HEK293T (cell line): ENCODE results near the gene WNK1.
A peak's percentile ranks its signal among the peaks of the same experiment; 100 is the strongest.

Source experiments
- CTCF ChIA-PET: fragments of 350-600 bp; formaldehyde crosslinking; extraction: SDS; loops from one replicate; lab custom pipeline; 2021; ENCODE audit warnings: antibody characterized with exemption, inconsistent platforms; lab: Yijun Ruan, JAX
- POLR2A ChIA-PET: fragments of 350-600 bp; formaldehyde crosslinking; extraction: SDS; loops from one replicate; lab custom pipeline; 2020; ENCODE audit warnings: antibody characterized with exemption, inconsistent platforms; lab: Yijun Ruan, JAX
- DNase-seq: peaks from one replicate; pipeline ENCODE4 v3.0.0; 2012; ENCODE audit warnings: mixed read lengths; ENCODE audit errors: extremely low spot score
- ARNT ChIP-seq: fragments of 450-650 bp; IDR thresholded peaks from 2 replicates; pipeline ENCODE4 v1.6.1; 2017; ENCODE audit warnings: mild to moderate bottlenecking
- BHLHE40 ChIP-seq: fragments of 450-650 bp; IDR thresholded peaks from 2 replicates; pipeline ENCODE4 v1.6.1; 2016; ENCODE audit warnings: mild to moderate bottlenecking, moderate library complexity, borderline replicate concordance
- CTBP1 ChIP-seq: fragments of 450-650 bp; IDR thresholded peaks from 2 replicates; pipeline ENCODE4 v1.6.1; 2016; ENCODE audit warnings: borderline replicate concordance
- ELF4 ChIP-seq: fragments of 450-650 bp; IDR thresholded peaks from 2 replicates; pipeline ENCODE4 v1.6.1; 2017; ENCODE audit warnings: antibody characterized with exemption
- FOXA1 ChIP-seq: fragments of 450-650 bp; IDR thresholded peaks from 2 replicates; pipeline ENCODE4 v1.6.1; 2016; ENCODE audit warnings: mild to moderate bottlenecking
- FOXK2 ChIP-seq: fragments of 450-650 bp; IDR thresholded peaks from 2 replicates; pipeline ENCODE4 v1.6.1; 2016; ENCODE audit warnings: mild to moderate bottlenecking
- FOXM1 ChIP-seq: fragments of 450-650 bp; IDR thresholded peaks from 2 replicates; pipeline ENCODE4 v1.6.1; 2017; ENCODE audit warnings: mild to moderate bottlenecking, borderline replicate concordance
- HDGF ChIP-seq: fragments of 450-650 bp; IDR thresholded peaks from 2 replicates; pipeline ENCODE4 v1.6.1; 2017; ENCODE audit warnings: antibody characterized with exemption, borderline replicate concordance
- L3MBTL2 ChIP-seq: fragments of 450-650 bp; conservative IDR thresholded peaks from 2 replicates; pipeline ENCODE4 v1.6.1; 2016; ENCODE audit warnings: mild to moderate bottlenecking
- LEF1 ChIP-seq: fragments of 450-650 bp; IDR thresholded peaks from 2 replicates; pipeline ENCODE4 v1.6.1; 2017; ENCODE audit warnings: mild to moderate bottlenecking, borderline replicate concordance
- NFRKB ChIP-seq: fragments of 450-650 bp; IDR thresholded peaks from 2 replicates; pipeline ENCODE4 v1.6.1; 2016; ENCODE audit warnings: mild to moderate bottlenecking, moderate library complexity
- PKNOX1 ChIP-seq: fragments of 450-650 bp; IDR thresholded peaks from 2 replicates; pipeline ENCODE4 v1.6.1; 2016
- SP1 ChIP-seq: fragments of 450-650 bp; IDR thresholded peaks from 2 replicates; pipeline ENCODE4 v1.6.1; 2017
- SUZ12 ChIP-seq: fragments of 450-650 bp; IDR thresholded peaks from 2 replicates; pipeline ENCODE4 v1.6.1; 2016; ENCODE audit warnings: mild to moderate bottlenecking
- TARDBP ChIP-seq: fragments of 450-650 bp; IDR thresholded peaks from 2 replicates; pipeline ENCODE4 v1.6.1; 2016
- ZNF384 ChIP-seq: fragments of 450-650 bp; IDR thresholded peaks from 2 replicates; pipeline ENCODE4 v1.6.1; 2016

WNK1 gene

GRCh38 chr12:777550-778047 is 25.2 kb downstream of the WNK1 start:
- POLR2A ChIA-PET, result interaction anchor here (1.2 kb wide), 2 partner anchors 23 to 26 kb away, joined by 4 to 8 read pairs; partner anchors contain the start of gene WNK1
- CTCF ChIA-PET, result no interaction called here
- TF ChIP-seq ZNF384, result no peak
- TF ChIP-seq FOXK2, result no peak
- TF ChIP-seq L3MBTL2, result no peak
- TF ChIP-seq ARNT, result no peak
- DNase-seq, result no peak

- ChIA-PET POLR2A (no interaction called here), CTCF (no interaction called here)
- TF ChIP-seq ZNF384 (no peak), TARDBP (no peak), L3MBTL2 (no peak), LEF1 (no peak), FOXK2 (no peak), ELF4 (no peak), NFRKB (no peak), FOXM1 (no peak)
- no peak for DNase-seq
Observed at GRCh38 chr12:778615-779014, 26.2 kb downstream of the WNK1 start.

GRCh38 chr12:779745-780734 is 27.7 kb downstream of the WNK1 start:
- TF ChIP-seq PKNOX1, result 0 out of 2 replicates have a peak, but pooled peaks have one; percentile 6
- no peak for TF ChIP-seq ZNF384
- TF ChIP-seq FOXM1, result no peak
- CTCF ChIA-PET, result interaction anchor here (0.8 to 1.5 kb wide), 5 partner anchors 8 to 36 kb away, joined by 3 to 6 read pairs (median 3); partner anchors contain the start of gene WNK1
- POLR2A ChIA-PET, result interaction anchor here (2.3 kb wide), 1 partner anchor 27 kb away, joined by 17 read pairs; the partner anchor contains the start of gene WNK1
- DNase-seq, result no peak

- ChIA-PET CTCF (interaction anchor here (0.7 to 1.5 kb wide), 7 partner anchors 9 to 37 kb away, joined by 3 to 6 read pairs (median 3); partner anchors contain the start of gene WNK1), POLR2A (interaction anchor here (2.3 kb wide), 1 partner anchor 28 kb away, joined by 17 read pairs; the partner anchor contains the start of gene WNK1)
- TF ChIP-seq FOXA1 (no peak), LEF1 (no peak), CTBP1 (no peak), HDGF (no peak), SUZ12 (no peak), BHLHE40 (no peak), FOXM1 (no peak), L3MBTL2 (no peak), NFRKB (no peak), ELF4 (no peak), TARDBP (no peak), SP1 (no peak), FOXK2 (no peak), PKNOX1 (no peak), ZNF384 (no peak)
- no peak for DNase-seq
Observed at GRCh38 chr12:780750-781379, 28.5 kb downstream of the WNK1 start.

- POLR2A ChIA-PET, result interaction anchor here (0.8 kb wide), 1 partner anchor 34 kb away, joined by 3 read pairs; the partner anchor contains the start of gene WNK1
- no peak for DNase-seq
- TF ChIP-seq FOXA1, result no peak
- no peak for TF ChIP-seq ARNT
- TF ChIP-seq CTBP1, result no peak
- no peak for TF ChIP-seq L3MBTL2
- TF ChIP-seq HDGF, result no peak
- no peak for TF ChIP-seq NFRKB
- TF ChIP-seq SUZ12, result no peak
- no peak for TF ChIP-seq SP1
- no peak for TF ChIP-seq TARDBP
- TF ChIP-seq BHLHE40, result no peak
- TF ChIP-seq FOXK2, result no peak
- no peak for TF ChIP-seq LEF1
- no peak for TF ChIP-seq ZNF384
- TF ChIP-seq FOXM1, result no peak
- no peak for TF ChIP-seq ELF4
- no peak for TF ChIP-seq PKNOX1
- CTCF ChIA-PET, result interaction anchor here (0.6 kb wide), 2 partner anchors 9 to 21 kb away, joined by 3 read pairs; no protein-coding TSS in a partner anchor
Observed at GRCh38 chr12:785706-786105, 33.3 kb downstream of the WNK1 start.
